GM12878 (cell line): ENCODE results near the gene ILRUN.

Experiments used
- CTCF ChIP-seq, 3 experiments: IDR thresholded peaks in 2 of 3; conservative IDR thresholded peaks in 1 of 3; 2 replicates each; pipeline ENCODE4 v1.5.1; 2011; ENCODE audit warnings: low read depth in 3 of 3, low read length in 3 of 3, mild to moderate bottlenecking in 3 of 3, control low read depth in 2 of 3, moderate library complexity in 2 of 3, inconsistent platforms in 1 of 3, mixed read lengths in 1 of 3; ENCODE audit not compliant: control insufficient read depth in 2 of 3, insufficient read depth in 1 of 3; ENCODE audit errors: extremely low read depth in 1 of 3
- ELK1 ChIP-seq: IDR thresholded peaks from 2 replicates; pipeline ENCODE4 v1.6.1; 2012; ENCODE audit warnings: low read depth, low read length, improper control_type of control experiment
- EP300 ChIP-seq, 2 experiments: fragments of 150-350 bp in 1 of 2; IDR thresholded peaks; 2 replicates each; pipeline ENCODE4 v1.6.1; 2011 to 2012; ENCODE audit warnings: low read depth in 2 of 2, low read length in 2 of 2, borderline replicate concordance in 1 of 2, improper control_type of control experiment in 1 of 2, inconsistent platforms in 1 of 2; ENCODE audit not compliant: control insufficient read depth in 1 of 2
- JUNB ChIP-seq: IDR thresholded peaks from 2 replicates; pipeline ENCODE4 v1.6.1; 2016; ENCODE audit warnings: antibody characterized with exemption, mild to moderate bottlenecking
- NFYA ChIP-seq: IDR thresholded peaks from 2 replicates; pipeline ENCODE4 v1.6.1; 2011; ENCODE audit warnings: low read depth, mild to moderate bottlenecking, low read length, improper control_type of control experiment, borderline replicate concordance
- POLR2A ChIP-seq: IDR thresholded peaks from 2 replicates; pipeline ENCODE4 v1.6.1; 2011; ENCODE audit warnings: low read depth, mild to moderate bottlenecking, low read length
- POLR2AphosphoS5 ChIP-seq: IDR thresholded peaks from 2 replicates; pipeline ENCODE4 v1.6.1; 2011; ENCODE audit warnings: mild to moderate bottlenecking, low read length, inconsistent platforms
- RBBP5 ChIP-seq: fragments of 200-600 bp; sonication (generic); conservative IDR thresholded peaks from 2 replicates; pipeline ENCODE4 v1.6.1; 2016
- RFX5 ChIP-seq: IDR thresholded peaks from 2 replicates; pipeline ENCODE4 v1.6.1; 2011; ENCODE audit warnings: low read depth, low read length, improper control_type of control experiment
- YY1 ChIP-seq: IDR thresholded peaks from 2 replicates; pipeline ENCODE4 v1.6.1; 2011; ENCODE audit warnings: low read depth, mild to moderate bottlenecking, low read length
- ZNF274 ChIP-seq: IDR thresholded peaks from one replicate; pipeline ENCODE4 v1.8.0; 2011; ENCODE audit not compliant: insufficient read length, insufficient read depth
- TF ChIP-seq, protein P1 (sequence below): IDR thresholded peaks from 2 replicates; pipeline ENCODE4 v1.6.1; 2012; ENCODE audit warnings: mild to moderate bottlenecking, low read depth, low read length
- TF ChIP-seq, protein P2 (sequence below): fragments of 450-650 bp; IDR thresholded peaks from 2 replicates; pipeline ENCODE4 v1.6.1; 2017; ENCODE audit warnings: mild to moderate bottlenecking, low read depth, inconsistent platforms; ENCODE audit not compliant: poor library complexity, severe bottlenecking

GRCh38 chr6:34671367-34671766, 25.2 kb downstream of the ILRUN start:
- no peak for TF ChIP-seq CTCF (IDR thresholded peaks at IDR 0.05 in 2 of 3, conservative IDR thresholded peaks at IDR 0.05 in 1 of 3; ENCODE audit: control insufficient read depth in 2 of 3, extremely low read depth in 1 of 3, insufficient read depth in 1 of 3, low read depth in 3 of 3, low read length in 3 of 3)
- TF ChIP-seq RFX5: no peak
- TF ChIP-seq EP300 (IDR thresholded peaks at IDR 0.05; ENCODE audit: borderline replicate concordance in 1 of 2, control insufficient read depth in 1 of 2, low read depth in 2 of 2, low read length in 2 of 2): no peak
- TF ChIP-seq POLR2A: no peak
- no peak for TF ChIP-seq YY1
- no peak for TF ChIP-seq NFYA
- no peak for TF ChIP-seq JUNB
- TF ChIP-seq ZNF274: no peak
- TF ChIP-seq, protein P1, sequence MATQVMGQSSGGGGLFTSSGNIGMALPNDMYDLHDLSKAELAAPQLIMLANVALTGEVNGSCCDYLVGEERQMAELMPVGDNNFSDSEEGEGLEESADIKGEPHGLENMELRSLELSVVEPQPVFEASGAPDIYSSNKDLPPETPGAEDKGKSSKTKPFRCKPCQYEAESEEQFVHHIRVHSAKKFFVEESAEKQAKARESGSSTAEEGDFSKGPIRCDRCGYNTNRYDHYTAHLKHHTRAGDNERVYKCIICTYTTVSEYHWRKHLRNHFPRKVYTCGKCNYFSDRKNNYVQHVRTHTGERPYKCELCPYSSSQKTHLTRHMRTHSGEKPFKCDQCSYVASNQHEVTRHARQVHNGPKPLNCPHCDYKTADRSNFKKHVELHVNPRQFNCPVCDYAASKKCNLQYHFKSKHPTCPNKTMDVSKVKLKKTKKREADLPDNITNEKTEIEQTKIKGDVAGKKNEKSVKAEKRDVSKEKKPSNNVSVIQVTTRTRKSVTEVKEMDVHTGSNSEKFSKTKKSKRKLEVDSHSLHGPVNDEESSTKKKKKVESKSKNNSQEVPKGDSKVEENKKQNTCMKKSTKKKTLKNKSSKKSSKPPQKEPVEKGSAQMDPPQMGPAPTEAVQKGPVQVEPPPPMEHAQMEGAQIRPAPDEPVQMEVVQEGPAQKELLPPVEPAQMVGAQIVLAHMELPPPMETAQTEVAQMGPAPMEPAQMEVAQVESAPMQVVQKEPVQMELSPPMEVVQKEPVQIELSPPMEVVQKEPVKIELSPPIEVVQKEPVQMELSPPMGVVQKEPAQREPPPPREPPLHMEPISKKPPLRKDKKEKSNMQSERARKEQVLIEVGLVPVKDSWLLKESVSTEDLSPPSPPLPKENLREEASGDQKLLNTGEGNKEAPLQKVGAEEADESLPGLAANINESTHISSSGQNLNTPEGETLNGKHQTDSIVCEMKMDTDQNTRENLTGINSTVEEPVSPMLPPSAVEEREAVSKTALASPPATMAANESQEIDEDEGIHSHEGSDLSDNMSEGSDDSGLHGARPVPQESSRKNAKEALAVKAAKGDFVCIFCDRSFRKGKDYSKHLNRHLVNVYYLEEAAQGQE: no peak
- TF ChIP-seq POLR2AphosphoS5: no peak
- TF ChIP-seq RBBP5: no peak
- no peak for TF ChIP-seq ELK1
- TF ChIP-seq, protein P2, sequence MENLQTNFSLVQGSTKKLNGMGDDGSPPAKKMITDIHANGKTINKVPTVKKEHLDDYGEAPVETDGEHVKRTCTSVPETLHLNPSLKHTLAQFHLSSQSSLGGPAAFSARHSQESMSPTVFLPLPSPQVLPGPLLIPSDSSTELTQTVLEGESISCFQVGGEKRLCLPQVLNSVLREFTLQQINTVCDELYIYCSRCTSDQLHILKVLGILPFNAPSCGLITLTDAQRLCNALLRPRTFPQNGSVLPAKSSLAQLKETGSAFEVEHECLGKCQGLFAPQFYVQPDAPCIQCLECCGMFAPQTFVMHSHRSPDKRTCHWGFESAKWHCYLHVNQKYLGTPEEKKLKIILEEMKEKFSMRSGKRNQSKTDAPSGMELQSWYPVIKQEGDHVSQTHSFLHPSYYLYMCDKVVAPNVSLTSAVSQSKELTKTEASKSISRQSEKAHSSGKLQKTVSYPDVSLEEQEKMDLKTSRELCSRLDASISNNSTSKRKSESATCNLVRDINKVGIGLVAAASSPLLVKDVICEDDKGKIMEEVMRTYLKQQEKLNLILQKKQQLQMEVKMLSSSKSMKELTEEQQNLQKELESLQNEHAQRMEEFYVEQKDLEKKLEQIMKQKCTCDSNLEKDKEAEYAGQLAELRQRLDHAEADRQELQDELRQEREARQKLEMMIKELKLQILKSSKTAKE: no peak
